ENCODE results near the gene SPDYE5. TPM values are rescaled to one million over a fixed set of nuclear protein-coding genes. Genes with fewer than 3 reads are reported as not detected.
A peak's percentile ranks its signal among the peaks of the same experiment; 100 is the strongest.
"Not testable (repeated sequence)": the region's sequence is repeated elsewhere in the genome, so short reads cannot be mapped to it uniquely, and the experiment has no call there.

SPDYE5 gene
- total RNA-seq, 1 experiment from 2014 or later = not detected

- H3K36me3 Mint-ChIP-seq (ENCODE audit: insufficient read depth, unreplicated experiment); CTCF ChIA-PET; BruUV-seq (replicated peaks); H3K4me1 Mint-ChIP-seq (ENCODE audit: low read depth, unreplicated experiment); DNase-seq; H3K9me3 Mint-ChIP-seq (ENCODE audit: low read depth, unreplicated experiment); H3K4me3 Mint-ChIP-seq (ENCODE audit: low read depth, unreplicated experiment); intact Hi-C loops (cut with micrococcal nuclease; ENCODE audit: unreplicated experiment); H3K27me3 Mint-ChIP-seq (ENCODE audit: unreplicated experiment); H3K27ac Mint-ChIP-seq (ENCODE audit: unreplicated experiment): not testable (repeated sequence)
Measured at GRCh38 chr7:75480313-75480712, 11.8 kb upstream of the SPDYE5 start.

GRCh38 chr7:75485355-75485978 lies 6.7 kb upstream of the SPDYE5 start:
- CTCF ChIA-PET; H3K9me3 Mint-ChIP-seq (ENCODE audit: low read depth, unreplicated experiment); H3K4me1 Mint-ChIP-seq (ENCODE audit: low read depth, unreplicated experiment); H3K27me3 Mint-ChIP-seq (ENCODE audit: unreplicated experiment); BruUV-seq (replicated peaks); intact Hi-C loops (cut with micrococcal nuclease; ENCODE audit: unreplicated experiment): not testable (repeated sequence)
- peak; percentile 1 for DNase-seq
- H3K36me3 Mint-ChIP-seq (ENCODE audit: insufficient read depth, unreplicated experiment) = peaks cover 16% of the 10 kb centered on the region
- peak overlapping the region; percentile 88 for H3K27ac Mint-ChIP-seq (ENCODE audit: unreplicated experiment)
- H3K4me3 Mint-ChIP-seq (ENCODE audit: low read depth, unreplicated experiment) = peak overlapping the region; percentile 92

DNA sequence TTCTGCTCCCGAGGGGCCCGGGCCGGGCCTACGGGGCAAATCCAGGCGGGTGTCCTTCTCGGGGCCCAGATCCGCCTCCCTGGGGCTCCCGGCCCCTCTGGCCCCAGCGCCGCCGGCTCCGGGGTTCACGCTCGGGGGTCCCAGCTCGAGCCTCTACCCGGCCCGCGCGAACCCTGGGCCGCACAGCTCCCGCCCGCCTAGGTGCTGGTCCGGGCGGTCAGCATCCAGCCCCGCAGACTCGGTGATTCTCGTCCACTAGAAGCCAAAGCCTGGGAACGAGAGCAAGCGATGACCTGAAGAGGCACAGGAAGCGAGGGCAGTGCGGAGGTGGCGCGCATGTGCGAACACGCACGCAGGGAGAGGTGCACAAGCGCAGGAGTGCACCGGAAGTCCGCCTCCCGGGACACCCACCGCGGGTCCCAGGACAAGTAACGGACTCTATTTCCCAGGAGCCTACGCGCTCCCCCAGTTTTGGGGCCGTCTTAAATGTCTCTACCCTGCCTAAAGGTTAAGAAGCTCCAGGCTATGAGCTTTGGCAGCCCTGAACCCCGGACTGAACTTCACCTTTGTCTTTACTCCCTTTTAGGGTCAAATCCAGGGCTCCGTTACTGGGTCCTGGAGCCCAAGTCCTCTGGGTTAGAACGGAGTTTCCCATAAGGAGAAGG lies 6.0 kb upstream of the SPDYE5 start, which contains the start of gene POM121C:
Gene POM121C (minus strand): TSS at position 321 of the 665 bp plus-strand sequence. CDS start 44,803 bp downstream, outside the sequence.
- H3K27me3 Mint-ChIP-seq (ENCODE audit: unreplicated experiment); BruUV-seq (replicated peaks); H3K9me3 Mint-ChIP-seq (ENCODE audit: low read depth, unreplicated experiment); CTCF ChIA-PET; H3K4me1 Mint-ChIP-seq (ENCODE audit: low read depth, unreplicated experiment); intact Hi-C loops (cut with micrococcal nuclease; ENCODE audit: unreplicated experiment): not testable (repeated sequence)
- Mint-ChIP-seq H3K27ac (ENCODE audit: unreplicated experiment) (peak within 1 kb of the TSS; percentile 88), H3K36me3 (ENCODE audit: insufficient read depth, unreplicated experiment) (peaks cover 16% of the 10 kb centered on the region), H3K4me3 (ENCODE audit: low read depth, unreplicated experiment) (peak within 1 kb of the TSS; percentile 92)
- DNase-seq = peak; percentile 80

DNA sequence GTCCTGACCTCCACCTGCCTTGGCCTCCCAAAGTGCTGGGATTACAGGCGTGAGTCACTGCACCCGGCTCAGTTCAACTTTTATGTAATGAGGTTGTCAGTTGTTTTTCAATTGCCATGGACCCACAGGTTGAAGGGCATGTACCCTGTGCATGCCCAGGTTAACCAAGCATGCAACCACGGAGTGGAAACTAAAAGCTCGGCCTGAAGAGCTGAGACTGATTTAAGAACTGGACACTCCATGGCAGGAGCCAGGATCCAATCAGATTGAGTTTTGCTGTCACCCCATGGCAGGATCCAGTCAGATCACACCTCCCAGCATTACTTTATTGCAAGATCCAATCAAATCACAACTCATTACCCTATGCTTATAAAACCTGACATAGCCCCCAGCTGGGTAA lies 16.9 kb downstream of the SPDYE5 start:
- H3K4me1 Mint-ChIP-seq (ENCODE audit: low read depth, unreplicated experiment); intact Hi-C loops (cut with micrococcal nuclease; ENCODE audit: unreplicated experiment); CTCF ChIA-PET: not testable (repeated sequence)

GRCh38 chr7:75518842-75519241 lies 26.7 kb downstream of the SPDYE5 start:
- DNase-seq; H3K27me3 Mint-ChIP-seq (ENCODE audit: unreplicated experiment); intact Hi-C loops (cut with micrococcal nuclease; ENCODE audit: unreplicated experiment); CTCF ChIA-PET; H3K4me1 Mint-ChIP-seq (ENCODE audit: low read depth, unreplicated experiment); H3K27ac Mint-ChIP-seq (ENCODE audit: unreplicated experiment); H3K4me3 Mint-ChIP-seq (ENCODE audit: low read depth, unreplicated experiment); BruUV-seq (replicated peaks): not testable (repeated sequence)
- Mint-ChIP-seq H3K9me3 (ENCODE audit: low read depth, unreplicated experiment) (peaks cover 11% of the 10 kb centered on the region), H3K36me3 (ENCODE audit: insufficient read depth, unreplicated experiment) (peaks cover 18% of the 10 kb centered on the region)

More for the DNA sequence above, 16.9 kb downstream of the SPDYE5 start:
- not testable (repeated sequence) for H3K4me3 Mint-ChIP-seq (ENCODE audit: low read depth, unreplicated experiment); DNase-seq; H3K9me3 Mint-ChIP-seq (ENCODE audit: low read depth, unreplicated experiment); H3K27ac Mint-ChIP-seq (ENCODE audit: unreplicated experiment); H3K27me3 Mint-ChIP-seq (ENCODE audit: unreplicated experiment); BruUV-seq (replicated peaks)
- peaks cover 10% of the 10 kb centered on the region for H3K36me3 Mint-ChIP-seq (ENCODE audit: insufficient read depth, unreplicated experiment)

DNA sequence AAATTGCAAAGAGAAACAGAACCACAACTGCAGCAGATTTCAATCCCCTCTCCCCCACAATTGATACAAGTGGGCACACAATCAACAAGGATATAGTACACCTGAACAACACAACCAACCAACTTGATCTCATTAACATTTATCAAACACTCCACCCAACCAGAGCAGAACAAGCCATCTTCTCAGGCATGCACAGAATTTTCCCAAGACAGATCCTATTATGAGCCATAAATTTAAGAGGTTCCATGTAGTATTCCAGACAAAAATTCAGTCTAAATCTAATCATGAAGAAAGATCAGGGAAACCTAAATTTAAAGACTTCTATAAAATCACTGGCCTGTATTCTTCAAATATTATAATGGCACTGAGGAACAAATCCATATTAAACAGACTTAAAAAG lies 29.6 kb downstream of the SPDYE5 start:
- Mint-ChIP-seq H3K9me3 (ENCODE audit: low read depth, unreplicated experiment) (peaks cover 11% of the 10 kb centered on the region), H3K36me3 (ENCODE audit: insufficient read depth, unreplicated experiment) (peaks cover 33% of the 10 kb centered on the region)
- H3K4me3 Mint-ChIP-seq (ENCODE audit: low read depth, unreplicated experiment); H3K27me3 Mint-ChIP-seq (ENCODE audit: unreplicated experiment); CTCF ChIA-PET; DNase-seq; H3K27ac Mint-ChIP-seq (ENCODE audit: unreplicated experiment); BruUV-seq (replicated peaks); intact Hi-C loops (cut with micrococcal nuclease; ENCODE audit: unreplicated experiment); H3K4me1 Mint-ChIP-seq (ENCODE audit: low read depth, unreplicated experiment): not testable (repeated sequence)

GRCh38 chr7:75527224-75527722 lies 35.2 kb downstream of the SPDYE5 start:
- BruUV-seq (replicated peaks); H3K4me1 Mint-ChIP-seq (ENCODE audit: low read depth, unreplicated experiment); DNase-seq; intact Hi-C loops (cut with micrococcal nuclease; ENCODE audit: unreplicated experiment); CTCF ChIA-PET; H3K9me3 Mint-ChIP-seq (ENCODE audit: low read depth, unreplicated experiment); H3K27me3 Mint-ChIP-seq (ENCODE audit: unreplicated experiment): not testable (repeated sequence)
- H3K27ac Mint-ChIP-seq (ENCODE audit: unreplicated experiment) = peak overlapping the region; percentile 77
- H3K4me3 Mint-ChIP-seq (ENCODE audit: low read depth, unreplicated experiment) = peak overlapping the region; percentile 91
- peaks cover 39% of the 10 kb centered on the region for H3K36me3 Mint-ChIP-seq (ENCODE audit: insufficient read depth, unreplicated experiment)
